HepG2 (cell line): ENCODE data around the gene ABCB11. TPM values are rescaled to one million over a fixed set of nuclear protein-coding genes. Genes with fewer than 3 reads are reported as not detected.

ENCODE experiments used
- ATAC-seq: fragments of 200-7000 bp; cut with Tn5 transposase; 3 replicates; pipeline ENCODE4 v1.9.1; 2020; ENCODE audit warnings: mild to moderate bottlenecking, moderate library complexity
- BruUV-seq: library from RNA; stranded (reverse); fragments of 400-500 nt; replicated peaks from 2 replicates; lab custom pipeline; 2021; lab: Mats Ljungman, UMichigan
- CTCF ChIA-PET: fragments of 300-600 bp; formaldehyde crosslinking; extraction: SDS; loops from one replicate; lab custom pipeline; 2021; ENCODE audit warnings: low total read pairs, inconsistent platforms, low intra/inter-chr PET ratio; lab: Yijun Ruan, JAX
- POLR2A ChIA-PET: fragments of 350-600 bp; sonication (Branson Sonifier 250); formaldehyde crosslinking; loops from one replicate; lab custom pipeline; 2020; ENCODE audit warnings: antibody characterized with exemption, inconsistent platforms; lab: Yijun Ruan, JAX
- DNase-seq: peaks from one replicate; pipeline ENCODE4 v3.0.0-alpha.2; 2015; ENCODE audit warnings: low spot score
- FAIRE-seq: peaks from 3 replicates; lab custom pipeline; 2011; peaks lifted over from hg19 to GRCh38; lab: Jason Lieb, UNC
- H2AFZ ChIP-seq: one replicate; pipeline ENCODE4 v1.6.1; 2011; ENCODE audit warnings: low read length, inconsistent platforms
- H3K27ac ChIP-seq: fragments of 300-600 bp; 3 replicates; pipeline ENCODE4 v1.8.0; 2011; ENCODE audit warnings: mixed run types, mild to moderate bottlenecking, mixed read lengths, low read length, inconsistent platforms; ENCODE audit not compliant: insufficient read depth; ENCODE audit errors: extremely low read length
- H3K27me3 ChIP-seq, 2 experiments: fragments of 200-600 bp in 1 of 2; 2 replicates in 1 of 2; 3 replicates in 1 of 2; pipeline versions ENCODE4 v1.6.0 to v1.8.0; 2011; ENCODE audit warnings: low read length in 2 of 2, mild to moderate bottlenecking in 2 of 2, moderate library complexity in 2 of 2, inconsistent platforms in 1 of 2; ENCODE audit not compliant: insufficient read depth in 2 of 2, control insufficient read depth in 1 of 2
- H3K36me3 ChIP-seq, 2 experiments: fragments of 200-600 bp in 1 of 2; replicated peaks in 1 of 2; 2 replicates in 1 of 2; 3 replicates in 1 of 2; pipeline versions ENCODE4 v1.5.1 to v1.8.0; 2011; ENCODE audit warnings: low read length in 2 of 2, inconsistent platforms in 1 of 2; ENCODE audit not compliant: insufficient read depth in 2 of 2, control insufficient read depth in 1 of 2
- H3K4me1 ChIP-seq: 2 replicates; pipeline ENCODE4 v1.5.1; 2012; ENCODE audit warnings: low read length, inconsistent platforms; ENCODE audit not compliant: insufficient read depth
- H3K4me2 ChIP-seq: 2 replicates; pipeline ENCODE4 v1.6.0; 2011; ENCODE audit warnings: low read depth, low read length, inconsistent platforms
- H3K4me3 ChIP-seq, 3 experiments: fragments of 200-600 bp in 1 of 3; sonication (generic), shearing (Covaris generic) in 1 of 3; replicated peaks in 1 of 3; 2 replicates each; pipeline ENCODE4 v1.5.1; 2011 to 2016; ENCODE audit warnings: low read length in 3 of 3, inconsistent platforms in 2 of 3, low read depth in 2 of 3, mild to moderate bottlenecking in 2 of 3, control low read depth in 1 of 3, mixed read lengths in 1 of 3; ENCODE audit not compliant: insufficient read depth in 1 of 3
- H3K79me2 ChIP-seq: one replicate; pipeline ENCODE4 v1.6.1; 2011; ENCODE audit warnings: low read length, inconsistent platforms; ENCODE audit not compliant: insufficient read depth
- H3K9ac ChIP-seq: 2 replicates; pipeline ENCODE4 v1.6.0; 2011; ENCODE audit warnings: mild to moderate bottlenecking, low read depth, low read length, inconsistent platforms; ENCODE audit not compliant: insufficient read depth
- H3K9me3 ChIP-seq: 2 replicates; pipeline ENCODE4 v1.5.1; 2012; ENCODE audit warnings: mild to moderate bottlenecking, low read length
- H4K20me1 ChIP-seq: 2 replicates; pipeline ENCODE4 v1.6.0; 2011; ENCODE audit warnings: inconsistent platforms, mild to moderate bottlenecking, low read length, moderate library complexity; ENCODE audit not compliant: insufficient read depth
- MATR3 ChIP-seq: sonication (generic); formaldehyde crosslinking; IDR thresholded peaks from 2 replicates; pipeline ENCODE4 v1.4.0; 2020; ENCODE audit warnings: missing genetic modification reagents
- RBM22 ChIP-seq: fragments of 200-400 bp; formaldehyde crosslinking; optimal IDR thresholded peaks from 2 replicates; pipeline ENCODE3; 2017; ENCODE audit warnings: mild to moderate bottlenecking, low read length, moderate library complexity
- SKIL ChIP-seq: sonication (generic); formaldehyde crosslinking; IDR thresholded peaks from 2 replicates; pipeline ENCODE4 v1.8.0; 2022; ENCODE audit warnings: missing genetic modification reagents, mild to moderate bottlenecking, moderate library complexity, borderline replicate concordance
- SRY ChIP-seq: sonication (generic); formaldehyde crosslinking; IDR thresholded peaks from 2 replicates; pipeline ENCODE4 v1.8.0; 2022; ENCODE audit warnings: mild to moderate bottlenecking, missing genetic modification reagents
- ZIK1 ChIP-seq: sonication (generic); formaldehyde crosslinking; IDR thresholded peaks from 2 replicates; pipeline ENCODE4 v1.5.0; 2020; ENCODE audit warnings: mild to moderate bottlenecking, low read depth, missing genetic modification reagents, borderline replicate concordance
- ZNF280B ChIP-seq: sonication (generic); formaldehyde crosslinking; IDR thresholded peaks from 2 replicates; pipeline ENCODE4 v1.5.0; 2020; ENCODE audit warnings: missing genetic modification reagents, mild to moderate bottlenecking, borderline replicate concordance
- ZNF574 ChIP-seq: sonication (generic); formaldehyde crosslinking; IDR thresholded peaks from 2 replicates; pipeline ENCODE4 v1.4.0; 2020; ENCODE audit warnings: missing genetic modification reagents
- ZNF589 ChIP-seq: sonication (generic); formaldehyde crosslinking; conservative IDR thresholded peaks from 2 replicates; pipeline ENCODE4 v1.8.0; 2022; ENCODE audit warnings: mild to moderate bottlenecking, moderate library complexity, missing genetic modification reagents
- WGBS: methylation state at CpG from one replicate; pipeline ENCODE4 v1.1.6; 2017; ENCODE audit warnings: low lambda C conversion rate; 5-methylcytosine and 5-hydroxymethylcytosine counted together
- in situ Hi-C: cut with HindIII; loops from 2 replicates; pipeline ENCODE4 v1.10.0; 2017; ENCODE audit warnings: low pct_unique_long_range_greater_than_20kb; ENCODE audit not compliant: extremely low pct_ligation_motif_present
- intact Hi-C: fragments of 100-400 bp; cut with micrococcal nuclease; formaldehyde crosslinking; loops from one replicate; pipeline ENCODE4 v1.10.0; 2022; ENCODE audit not compliant: unreplicated experiment
- polyA plus RNA-seq, 8 experiments: library from polyadenylated mRNA; depleted of rRNA in 3 of 8; stranded (reverse) in 7 of 8; unstranded in 1 of 8; fragments of >200 nt; fragmentation: Illumina TruSeq in 4 of 8; extraction: Trizol in 4 of 8; gene quantifications; 2 replicates each; pipeline versions ENCODE4 v1.2.1 to v1.2.3, GENCODE V29; 2011 to 2016; ENCODE audit warnings: low read depth in 4 of 8, missing spikeins in 1 of 8, mixed read lengths in 1 of 8; ENCODE audit not compliant: insufficient read depth in 1 of 8
- total RNA-seq, 5 experiments: library from RNA; depleted of rRNA; stranded (reverse); fragments of >200 nt; fragmentation: Illumina TruSeq; extraction: Trizol; gene quantifications; 2 replicates each; pipeline ENCODE4 v1.2.3, GENCODE V29; 2016; ENCODE audit warnings: low read depth in 1 of 5

The ABCB11 gene
- total and polyA plus RNA-seq, 2 of the 13 experiments (the other 11 are each of a cell fraction or from before 2014, with no cell fraction given): not detected

GRCh38 chr2:169007356-169007755, 23.8 kb downstream of the ABCB11 start:
- CTCF ChIA-PET: no interaction called here
- ATAC-seq: no peak
- in situ Hi-C loops (no loop called here), intact Hi-C loops (no loop called here)
- H3K4me2 ChIP-seq: no peak overlapping the region
- H2AFZ ChIP-seq: no peak overlapping the region
- H3K4me1 ChIP-seq: peaks cover 8% of the 10 kb centered on the region
- no peaks in the 10 kb centered on the region for H3K79me2 ChIP-seq
- no peak for TF ChIP-seq ZIK1 (CRISPR knock-in tag)
- TF ChIP-seq ZNF280B (CRISPR knock-in tag): no peak
- no peak for TF ChIP-seq ZNF589 (CRISPR knock-in tag)
- no peak for TF ChIP-seq SKIL (CRISPR knock-in tag)
- no peak for TF ChIP-seq MATR3
- no peak for TF ChIP-seq SRY (CRISPR knock-in tag)
- no peak for TF ChIP-seq ZNF574
- TF ChIP-seq RBM22: no peak
- TF ChIP-seq, all 625 proteins: peak for 0
- Histone ChIP-seq H3K27ac (no peak overlapping the region), H3K9ac (no peak overlapping the region), H3K36me3 (no peaks in the 10 kb centered on the region), H4K20me1 (no peaks in the 10 kb centered on the region), H3K9me3 (no peaks in the 10 kb centered on the region), H3K4me3 (no peak overlapping the region), H3K27me3 (no peaks in the 10 kb centered on the region)
- WGBS: 55% methylated on average over 3 of the region's 3 CpGs
- POLR2A ChIA-PET: no interaction called here
- FAIRE-seq (no peak), DNase-seq (no peak)
- no TSS peak for BruUV-seq
